GM21723 (cell line): ENCODE measurements around the gene SLC25A3.
"Not testable (repeated sequence)": the region's sequence is repeated elsewhere in the genome, so short reads cannot be mapped to it uniquely, and the experiment has no call there.

Experiments used
- ATAC-seq: cut with Tn5 transposase; IDR thresholded peaks from one replicate; pipeline ENCODE4 v1.9.1; 2021; ENCODE audit warnings: mild to moderate bottlenecking, moderate library complexity; ENCODE audit not compliant: unreplicated experiment

SLC25A3 gene

GRCh38 chr12:98593351-98594049, at the start of gene SLC25A3:
Gene SLC25A3 (plus strand): TSS chr12:98593686. CDS start chr12:98593979, 293 bp downstream.
- peak; percentile 99 for ATAC-seq

- ATAC-seq = no peak
Measured at GRCh38 chr12:98543701-98544100, 49.8 kb upstream of the SLC25A3 start.

- no peak for ATAC-seq
Measured at GRCh38 chr12:98544751-98545150, 48.7 kb upstream of the SLC25A3 start.

- ATAC-seq = no peak
Measured at GRCh38 chr12:98549371-98550110, 43.9 kb upstream of the SLC25A3 start.

GRCh38 chr12:98551787-98552186, 41.7 kb upstream of the SLC25A3 start:
- ATAC-seq = no peak

- not testable (repeated sequence) for ATAC-seq
Measured at GRCh38 chr12:98558097-98558496, 35.4 kb upstream of the SLC25A3 start.

- ATAC-seq = no peak
Measured at GRCh38 chr12:98559666-98560065, 33.8 kb upstream of the SLC25A3 start.

GRCh38 chr12:98561846-98562245, 31.6 kb upstream of the SLC25A3 start:
- ATAC-seq = no peak

- ATAC-seq = no peak
Measured at GRCh38 chr12:98572010-98572409, 21.5 kb upstream of the SLC25A3 start.

GRCh38 chr12:98574110-98574509, 19.4 kb upstream of the SLC25A3 start:
- ATAC-seq = no peak

- ATAC-seq = no peak
Measured at GRCh38 chr12:98575013-98575412, 18.5 kb upstream of the SLC25A3 start.

GRCh38 chr12:98576795-98577194, 16.7 kb upstream of the SLC25A3 start:
- not testable (repeated sequence) for ATAC-seq

GRCh38 chr12:98578392-98578791, 15.1 kb upstream of the SLC25A3 start:
- no peak for ATAC-seq

GRCh38 chr12:98578821-98579220, 14.7 kb upstream of the SLC25A3 start:
- ATAC-seq = no peak

GRCh38 chr12:98579347-98579746, 14.1 kb upstream of the SLC25A3 start:
- ATAC-seq = no peak

- no peak for ATAC-seq
Measured at GRCh38 chr12:98579835-98580234, 13.7 kb upstream of the SLC25A3 start.

- no peak for ATAC-seq
Measured at GRCh38 chr12:98580695-98581094, 12.8 kb upstream of the SLC25A3 start.

- no peak for ATAC-seq
Measured at GRCh38 chr12:98581101-98581500, 12.4 kb upstream of the SLC25A3 start.

- no peak for ATAC-seq
Measured at GRCh38 chr12:98582093-98582492, 11.4 kb upstream of the SLC25A3 start.

- no peak for ATAC-seq
Measured at GRCh38 chr12:98587084-98587483, 6.4 kb upstream of the SLC25A3 start.

- no peak for ATAC-seq
Measured at GRCh38 chr12:98591209-98591608, 2.3 kb upstream of the SLC25A3 start.

GRCh38 chr12:98592825-98593322, 612 bp upstream of the SLC25A3 start:
- peak; percentile 9 for ATAC-seq
